Activated gamma-delta T cell treated with anti-CD3 and anti-CD28 coated beads, Interleukin-2, amount 50 U/mL, for 16 hours (primary cell): ENCODE results near the gene FBXO47.
"Not testable (repeated sequence)": the region's sequence is repeated elsewhere in the genome, so short reads cannot be mapped to it uniquely, and the experiment has no call there.

Source experiments
- DNase-seq: peaks from one replicate; pipeline ENCODE4 v3.0.0-alpha.2; 2020; ENCODE audit warnings: low read depth

FBXO47 gene

GRCh38 chr17:38980490-38981217 is 13.5 kb upstream of the FBXO47 start:
- DNase-seq, result no peak

- DNase-seq, result no peak
These were observed 11.0 kb upstream of the FBXO47 start for GRCh38 chr17:38978180-38978579.

- DNase-seq, result not testable (repeated sequence)
These were observed 9.0 kb upstream of the FBXO47 start for GRCh38 chr17:38976187-38976551.

GRCh38 chr17:38970804-38971203 is 3.6 kb upstream of the FBXO47 start:
- no peak for DNase-seq

GRCh38 chr17:38970128-38970527 is 2.9 kb upstream of the FBXO47 start:
- no peak for DNase-seq

GRCh38 chr17:38969281-38969680 is 2.1 kb upstream of the FBXO47 start:
- DNase-seq, result no peak

GRCh38 chr17:38961413-38961812 is 5.8 kb downstream of the FBXO47 start:
- no peak for DNase-seq

- no peak for DNase-seq
These were observed 6.8 kb downstream of the FBXO47 start for GRCh38 chr17:38960402-38960801.

GRCh38 chr17:38959508-38959907 is 7.7 kb downstream of the FBXO47 start:
- DNase-seq, result no peak

- no peak for DNase-seq
These were observed 8.4 kb downstream of the FBXO47 start for GRCh38 chr17:38958756-38959155.

- DNase-seq, result no peak
These were observed 8.9 kb downstream of the FBXO47 start for GRCh38 chr17:38958326-38958725.

GRCh38 chr17:38953800-38954199 is 13.4 kb downstream of the FBXO47 start:
- DNase-seq, result not testable (repeated sequence)

- DNase-seq, result no peak
These were observed 20.0 kb downstream of the FBXO47 start for GRCh38 chr17:38947189-38947588.

- DNase-seq, result no peak
These were observed 23.6 kb downstream of the FBXO47 start for GRCh38 chr17:38943607-38944006.

- no peak for DNase-seq
These were observed 24.4 kb downstream of the FBXO47 start for GRCh38 chr17:38942696-38943334.

- DNase-seq, result no peak
These were observed 26.8 kb downstream of the FBXO47 start for GRCh38 chr17:38940404-38940803.

GRCh38 chr17:38939987-38940386 is 27.2 kb downstream of the FBXO47 start:
- no peak for DNase-seq

- not testable (repeated sequence) for DNase-seq
These were observed 33.2 kb downstream of the FBXO47 start for GRCh38 chr17:38933962-38934361.

- DNase-seq, result not testable (repeated sequence)
These were observed 36.4 kb downstream of the FBXO47 start for GRCh38 chr17:38930782-38931181.

GRCh38 chr17:38926293-38927070 is 40.7 kb downstream of the FBXO47 start:
- DNase-seq, result no peak

GRCh38 chr17:38925263-38925995 is 41.8 kb downstream of the FBXO47 start, which contains the start of gene LASP1NB:
LASP1NB (plus strand) TSS chr17:38925614.
- DNase-seq, result no peak
